ENCODE measurements around the gene CACNA1B.

The CACNA1B gene

GRCh38 chr9:137833721-137834613 lies 43.6 kb upstream of the CACNA1B start:
- H3K27me3 ChIP-seq (ENCODE audit: insufficient read depth, insufficient read length) = no peaks in the 10 kb centered on the region
- H3K4me3 ChIP-seq (ENCODE audit: insufficient read length, low read depth) = no peak overlapping the region
- H3K4me1 ChIP-seq (ENCODE audit: insufficient read depth, insufficient read length) = peaks cover 9% of the 10 kb centered on the region
- H3K36me3 ChIP-seq (ENCODE audit: insufficient read depth, insufficient read length, low read length) = peaks cover 61% of the 10 kb centered on the region
- TF ChIP-seq SUZ12 (IDR thresholded peaks at IDR 0.05; ENCODE audit: extremely low read depth, insufficient read depth, insufficient read length) = no peak
- TF ChIP-seq ZNF274 (IDR thresholded peaks at IDR 0.05; ENCODE audit: low read depth, low read length) = no peak
- TF ChIP-seq YY1 (IDR thresholded peaks at IDR 0.05; ENCODE audit: insufficient read depth, insufficient read length) = no peak
- no peak for DNase-seq (ENCODE audit: low read depth, low spot score)
- no peak overlapping the region for H3K9ac ChIP-seq (ENCODE audit: insufficient read length, low read depth)
- no peaks in the 10 kb centered on the region for H3K9me3 ChIP-seq (ENCODE audit: insufficient read depth, low read length)

GRCh38 chr9:137834846-137835546 lies 42.6 kb upstream of the CACNA1B start:
- H3K4me3 ChIP-seq (ENCODE audit: insufficient read length, low read depth) = no peak overlapping the region
- H3K27me3 ChIP-seq (ENCODE audit: insufficient read depth, insufficient read length) = no peaks in the 10 kb centered on the region
- H3K36me3 ChIP-seq (ENCODE audit: insufficient read depth, insufficient read length, low read length) = peaks cover 56% of the 10 kb centered on the region
- no peak overlapping the region for H3K9ac ChIP-seq (ENCODE audit: insufficient read length, low read depth)
- no peaks in the 10 kb centered on the region for H3K9me3 ChIP-seq (ENCODE audit: insufficient read depth, low read length)
- H3K4me1 ChIP-seq (ENCODE audit: insufficient read depth, insufficient read length) = peaks cover 9% of the 10 kb centered on the region
- TF ChIP-seq YY1 (IDR thresholded peaks at IDR 0.05; ENCODE audit: insufficient read depth, insufficient read length) (no peak), SUZ12 (IDR thresholded peaks at IDR 0.05; ENCODE audit: extremely low read depth, insufficient read depth, insufficient read length) (no peak), ZNF274 (IDR thresholded peaks at IDR 0.05; ENCODE audit: low read depth, low read length) (no peak)
- DNase-seq (ENCODE audit: low read depth, low spot score) = no peak

GRCh38 chr9:137836151-137836830 lies 41.3 kb upstream of the CACNA1B start:
- Histone ChIP-seq H3K4me1 (ENCODE audit: insufficient read depth, insufficient read length) (peaks cover 9% of the 10 kb centered on the region), H3K4me3 (ENCODE audit: insufficient read length, low read depth) (no peak overlapping the region)

GRCh38 chr9:137836831-137837241 lies 40.7 kb upstream of the CACNA1B start:
- no peak overlapping the region for H3K9ac ChIP-seq (ENCODE audit: insufficient read length, low read depth)
- no peaks in the 10 kb centered on the region for H3K27me3 ChIP-seq (ENCODE audit: insufficient read depth, insufficient read length)
- no peak for TF ChIP-seq ZNF274 (IDR thresholded peaks at IDR 0.05; ENCODE audit: low read depth, low read length)
- no peak for TF ChIP-seq SUZ12 (IDR thresholded peaks at IDR 0.05; ENCODE audit: extremely low read depth, insufficient read depth, insufficient read length)
- no peak for TF ChIP-seq YY1 (IDR thresholded peaks at IDR 0.05; ENCODE audit: insufficient read depth, insufficient read length)
- H3K4me3 ChIP-seq (ENCODE audit: insufficient read length, low read depth) = no peak overlapping the region
- H3K36me3 ChIP-seq (ENCODE audit: insufficient read depth, insufficient read length, low read length) = peaks cover 51% of the 10 kb centered on the region
- DNase-seq (ENCODE audit: low read depth, low spot score) = no peak
- H3K4me1 ChIP-seq (ENCODE audit: insufficient read depth, insufficient read length) = peaks cover 9% of the 10 kb centered on the region
- no peaks in the 10 kb centered on the region for H3K9me3 ChIP-seq (ENCODE audit: insufficient read depth, low read length)

More at GRCh38 chr9:137836151-137836830, 41.3 kb upstream of the CACNA1B start:
- H3K27me3 ChIP-seq (ENCODE audit: insufficient read depth, insufficient read length) = no peaks in the 10 kb centered on the region
- H3K9ac ChIP-seq (ENCODE audit: insufficient read length, low read depth) = no peak overlapping the region
- no peak for TF ChIP-seq ZNF274 (IDR thresholded peaks at IDR 0.05; ENCODE audit: low read depth, low read length)
- TF ChIP-seq YY1 (IDR thresholded peaks at IDR 0.05; ENCODE audit: insufficient read depth, insufficient read length) = no peak
- no peak for TF ChIP-seq SUZ12 (IDR thresholded peaks at IDR 0.05; ENCODE audit: extremely low read depth, insufficient read depth, insufficient read length)
- DNase-seq (ENCODE audit: low read depth, low spot score) = no peak
- peaks cover 56% of the 10 kb centered on the region for H3K36me3 ChIP-seq (ENCODE audit: insufficient read depth, insufficient read length, low read length)
- no peaks in the 10 kb centered on the region for H3K9me3 ChIP-seq (ENCODE audit: insufficient read depth, low read length)

GRCh38 chr9:137837345-137838278 lies 40.0 kb upstream of the CACNA1B start:
- Histone ChIP-seq H3K9ac (ENCODE audit: insufficient read length, low read depth) (no peak overlapping the region), H3K9me3 (ENCODE audit: insufficient read depth, low read length) (no peaks in the 10 kb centered on the region), H3K4me3 (ENCODE audit: insufficient read length, low read depth) (no peak overlapping the region), H3K36me3 (ENCODE audit: insufficient read depth, insufficient read length, low read length) (peaks cover 45% of the 10 kb centered on the region), H3K4me1 (ENCODE audit: insufficient read depth, insufficient read length) (peaks cover 9% of the 10 kb centered on the region), H3K27me3 (ENCODE audit: insufficient read depth, insufficient read length) (no peaks in the 10 kb centered on the region)
- TF ChIP-seq ZNF274 (IDR thresholded peaks at IDR 0.05; ENCODE audit: low read depth, low read length) (no peak), SUZ12 (IDR thresholded peaks at IDR 0.05; ENCODE audit: extremely low read depth, insufficient read depth, insufficient read length) (no peak), YY1 (IDR thresholded peaks at IDR 0.05; ENCODE audit: insufficient read depth, insufficient read length) (no peak)
- no peak for DNase-seq (ENCODE audit: low read depth, low spot score)

- no peak for DNase-seq (ENCODE audit: low read depth, low spot score)
- H3K36me3 ChIP-seq (ENCODE audit: insufficient read depth, insufficient read length, low read length) = peaks cover 36% of the 10 kb centered on the region
- peaks cover 9% of the 10 kb centered on the region for H3K4me1 ChIP-seq (ENCODE audit: insufficient read depth, insufficient read length)
- TF ChIP-seq YY1 (IDR thresholded peaks at IDR 0.05; ENCODE audit: insufficient read depth, insufficient read length) (no peak), ZNF274 (IDR thresholded peaks at IDR 0.05; ENCODE audit: low read depth, low read length) (no peak), SUZ12 (IDR thresholded peaks at IDR 0.05; ENCODE audit: extremely low read depth, insufficient read depth, insufficient read length) (no peak)
- no peak overlapping the region for H3K9ac ChIP-seq (ENCODE audit: insufficient read length, low read depth)
- H3K27me3 ChIP-seq (ENCODE audit: insufficient read depth, insufficient read length) = no peaks in the 10 kb centered on the region
- no peaks in the 10 kb centered on the region for H3K9me3 ChIP-seq (ENCODE audit: insufficient read depth, low read length)
- no peak overlapping the region for H3K4me3 ChIP-seq (ENCODE audit: insufficient read length, low read depth)
Observed at GRCh38 chr9:137838576-137838975, 39.0 kb upstream of the CACNA1B start.
